HG02588 (cell line): Measurements from ENCODE around the gene LAMB1.

Experiments used
- ATAC-seq: cut with Tn5 transposase; IDR thresholded peaks from one replicate; pipeline ENCODE4 v1.9.1; 2021; ENCODE audit warnings: mild to moderate bottlenecking, moderate library complexity; ENCODE audit not compliant: unreplicated experiment

LAMB1 gene

DNA sequence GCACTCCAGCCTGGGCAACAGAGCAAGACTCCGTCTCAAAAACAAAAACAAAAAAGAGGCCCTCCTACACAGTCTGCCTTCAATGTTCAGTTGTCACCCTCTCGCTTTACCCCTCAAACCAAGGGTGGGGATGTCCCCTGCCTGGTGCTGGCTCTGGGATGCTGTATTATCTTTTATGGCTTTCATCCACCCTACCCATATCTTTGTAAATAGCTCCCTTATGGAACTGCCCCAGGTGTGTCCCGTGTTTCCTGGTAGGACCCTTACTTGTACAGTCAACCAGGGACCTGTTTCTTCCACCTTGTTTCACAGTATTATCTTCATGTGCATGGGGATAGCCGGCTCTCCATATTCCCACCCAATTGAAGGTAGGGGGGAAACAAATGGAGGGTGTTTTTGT, 15.7 kb upstream of the LAMB1 start:
- ATAC-seq: no peak

DNA sequence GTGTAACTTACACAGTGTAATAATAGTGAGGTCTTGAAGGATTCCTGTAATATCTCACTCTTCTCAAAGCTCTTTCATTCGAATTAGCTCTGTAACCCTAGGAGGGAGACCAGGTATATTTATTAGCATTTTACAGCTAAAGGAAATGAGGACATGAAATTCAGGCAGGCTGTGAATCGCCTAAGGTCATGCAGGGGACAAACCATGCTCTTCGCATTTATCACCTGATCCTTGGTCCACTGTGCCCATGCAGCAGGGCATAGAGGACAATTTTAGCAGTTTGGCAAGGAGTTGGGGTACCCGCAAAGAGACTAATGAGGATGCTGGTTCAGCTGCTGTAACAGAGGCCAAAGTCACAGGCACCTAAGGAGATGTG, 14.8 kb upstream of the LAMB1 start:
- no peak for ATAC-seq

DNA sequence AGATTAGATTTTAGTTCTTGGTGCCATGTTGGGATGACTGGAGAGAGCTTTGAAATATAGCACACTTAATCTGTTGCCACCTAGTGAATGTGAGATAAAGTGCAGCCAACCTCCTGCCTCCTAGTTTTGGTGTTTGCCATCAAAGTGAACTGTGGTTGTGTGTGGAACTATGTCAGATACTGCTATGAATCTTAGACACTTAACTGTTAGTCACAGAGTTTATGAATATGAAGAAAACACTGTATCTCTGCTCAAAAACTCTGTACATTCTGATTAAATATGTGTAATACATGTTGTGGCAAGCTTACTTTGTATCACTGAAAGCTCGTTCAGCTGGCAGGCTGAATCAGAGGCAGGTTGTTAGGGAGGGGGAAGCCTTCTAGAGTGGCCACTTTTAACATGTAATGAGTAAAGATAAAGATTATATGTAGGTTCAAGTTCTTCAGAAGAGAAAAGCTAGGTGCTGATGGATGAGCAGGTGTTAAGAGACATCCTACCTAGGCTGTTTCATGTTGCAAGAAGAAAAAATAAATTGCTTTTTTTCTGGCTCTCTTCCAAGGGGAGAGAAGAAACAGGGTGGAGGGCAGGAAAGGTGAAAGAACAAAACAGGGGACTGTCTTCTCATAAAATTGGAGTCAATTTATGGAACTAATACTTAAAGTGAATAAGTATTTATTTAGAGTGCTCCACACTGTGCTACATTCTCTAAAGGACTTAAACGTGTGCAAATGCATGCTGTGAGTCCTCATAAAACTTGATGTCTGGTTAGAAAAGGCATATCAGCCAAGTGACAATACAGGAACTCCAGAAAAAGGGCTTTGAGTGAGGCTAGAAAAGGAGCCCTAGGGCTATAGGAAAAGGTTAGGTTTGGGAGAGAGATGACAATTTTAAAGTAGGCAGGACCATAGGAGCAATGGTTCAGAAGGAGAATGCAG, 14.1 kb upstream of the LAMB1 start:
- no peak for ATAC-seq

DNA sequence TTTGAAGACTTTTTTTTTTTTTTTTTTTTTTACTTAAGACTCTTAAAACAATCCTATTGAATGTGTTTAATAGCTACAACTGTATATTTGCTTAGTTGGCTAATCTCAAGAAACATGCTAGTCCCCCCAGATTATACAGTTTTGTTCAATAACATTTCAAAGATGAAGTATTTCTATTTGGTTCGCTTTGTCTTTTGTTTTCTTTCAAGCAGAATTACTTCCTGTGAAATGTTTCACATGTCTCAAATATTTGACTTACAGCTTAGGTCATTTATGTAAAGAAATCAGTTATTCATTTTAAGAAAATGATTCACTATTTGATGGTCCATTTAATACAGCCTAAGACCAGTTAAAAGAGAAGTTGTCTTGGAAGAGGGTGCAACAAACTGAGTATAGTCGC, 12.8 kb upstream of the LAMB1 start:
- ATAC-seq: no peak

DNA sequence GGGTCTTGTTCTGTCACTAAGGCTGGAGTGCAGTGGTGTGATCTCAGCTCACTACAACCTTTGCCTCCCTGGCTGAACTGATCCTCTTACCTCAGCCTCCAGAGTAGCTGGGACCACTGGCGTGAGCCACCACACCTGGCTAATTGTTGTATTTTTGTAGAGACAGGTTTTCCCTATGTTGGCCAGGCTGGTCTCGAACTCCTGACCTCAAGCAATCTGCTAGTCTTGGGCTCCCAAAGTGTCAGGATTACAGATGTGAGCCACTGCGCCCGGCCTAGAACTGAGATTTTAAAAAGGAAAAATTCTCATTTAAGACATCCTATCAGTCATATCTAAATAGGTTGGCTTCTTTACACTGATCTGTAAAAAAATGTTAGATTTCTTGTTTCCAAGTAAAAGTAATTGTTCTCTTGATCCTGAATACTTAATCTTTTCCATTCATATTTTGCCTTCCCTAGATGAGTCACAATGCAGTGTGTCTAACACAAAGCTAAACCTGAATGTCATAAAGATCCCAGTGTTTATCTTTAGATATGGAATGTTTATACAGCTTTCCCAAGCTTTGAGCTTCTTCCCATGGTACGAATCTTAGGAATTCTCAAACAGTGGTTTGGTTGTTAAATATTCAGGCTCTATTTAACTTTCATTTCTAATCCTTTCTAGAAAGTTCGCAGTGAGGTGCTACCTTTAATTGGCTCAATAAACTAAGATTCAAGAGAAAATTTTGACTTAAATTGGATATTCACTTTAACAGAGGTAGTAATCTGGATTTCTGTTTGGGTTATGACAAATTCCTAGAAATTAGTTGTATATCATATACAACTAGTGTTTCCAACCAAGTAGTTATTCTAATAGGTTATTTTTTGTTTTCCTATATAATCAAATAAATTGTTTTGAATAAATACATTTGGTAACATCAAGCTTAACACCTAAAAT, 12.1 kb upstream of the LAMB1 start:
- ATAC-seq: no peak

DNA sequence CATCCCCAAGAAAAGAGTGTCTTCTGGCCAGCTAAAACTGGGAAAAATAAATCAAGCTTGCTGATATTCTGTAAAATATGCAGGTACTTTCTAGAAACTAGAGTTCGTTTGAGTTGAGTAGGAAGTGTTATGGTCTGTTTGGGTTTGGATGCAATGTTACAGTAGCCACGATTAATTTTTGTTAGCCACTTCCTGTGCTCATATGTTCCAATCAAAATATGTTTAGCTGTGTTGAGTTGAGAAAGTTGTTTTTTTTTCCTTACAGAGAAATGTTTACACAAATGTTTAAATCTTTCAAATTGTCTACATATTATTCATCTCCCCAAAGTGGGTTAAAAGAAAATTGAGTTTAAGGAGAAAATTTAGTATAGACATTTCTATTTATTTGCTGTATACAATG, 11.3 kb upstream of the LAMB1 start:
- ATAC-seq: no peak

DNA sequence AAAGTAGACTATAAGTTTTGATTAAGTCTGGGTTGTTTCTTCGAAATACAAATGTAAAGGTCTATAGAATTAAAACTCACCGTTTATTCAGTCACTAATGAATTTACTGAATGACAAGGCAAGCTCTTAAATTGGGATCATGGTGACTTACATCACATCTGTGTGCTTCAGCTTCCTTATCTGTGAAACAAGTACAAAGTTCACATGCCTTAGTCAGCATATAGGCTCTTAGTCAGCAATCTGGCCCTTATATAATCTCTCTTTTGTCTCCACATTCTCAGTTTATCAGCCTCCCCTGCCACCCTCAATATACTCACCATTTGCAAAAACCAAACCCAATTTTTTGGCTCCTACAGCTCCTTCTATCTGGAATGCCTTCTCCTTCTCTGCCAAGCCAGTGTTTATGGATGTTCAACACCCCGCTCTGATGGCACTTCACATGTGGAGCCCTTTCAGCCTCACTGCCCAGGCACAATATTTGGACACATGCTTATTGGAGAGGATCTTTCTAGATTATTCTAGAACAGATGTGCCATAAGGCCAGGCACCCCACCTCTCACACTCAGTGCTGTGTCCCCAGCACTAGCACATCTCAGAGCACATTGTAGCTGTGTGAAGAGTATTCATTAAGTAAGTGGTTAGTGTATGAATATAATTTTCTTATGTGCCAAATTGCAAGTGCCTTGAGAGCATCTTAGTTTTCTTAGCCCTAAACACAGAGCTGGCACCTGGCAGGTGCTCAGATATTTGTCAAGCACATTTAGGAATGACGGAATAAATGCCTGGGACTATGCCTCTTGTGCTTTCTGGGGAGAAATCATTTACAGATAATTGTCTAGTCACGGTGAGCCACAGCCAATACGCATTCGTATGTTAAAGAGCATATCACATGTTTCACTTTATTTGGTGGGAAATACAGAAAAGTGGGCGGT, 9.8 kb upstream of the LAMB1 start:
- no peak for ATAC-seq

DNA sequence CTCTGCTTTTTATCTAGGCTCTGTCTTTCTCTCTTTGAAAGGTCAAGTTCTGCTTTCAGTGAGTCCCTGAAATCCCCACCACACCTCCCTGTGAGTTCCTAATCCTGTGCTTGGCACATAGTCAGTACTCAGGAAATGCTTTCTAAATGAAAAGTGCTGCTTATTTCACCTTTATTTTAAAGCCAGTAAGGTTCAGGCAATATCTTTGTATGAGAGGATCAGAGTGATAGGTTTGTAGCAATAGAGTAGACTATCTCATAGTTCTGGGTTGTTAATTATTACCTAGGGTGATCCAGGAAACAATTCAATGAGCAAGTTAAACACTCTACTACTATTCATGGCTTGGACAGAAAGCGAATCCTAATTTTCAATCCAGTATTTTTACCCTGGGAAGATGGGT, 7.4 kb upstream of the LAMB1 start:
- no peak for ATAC-seq

DNA sequence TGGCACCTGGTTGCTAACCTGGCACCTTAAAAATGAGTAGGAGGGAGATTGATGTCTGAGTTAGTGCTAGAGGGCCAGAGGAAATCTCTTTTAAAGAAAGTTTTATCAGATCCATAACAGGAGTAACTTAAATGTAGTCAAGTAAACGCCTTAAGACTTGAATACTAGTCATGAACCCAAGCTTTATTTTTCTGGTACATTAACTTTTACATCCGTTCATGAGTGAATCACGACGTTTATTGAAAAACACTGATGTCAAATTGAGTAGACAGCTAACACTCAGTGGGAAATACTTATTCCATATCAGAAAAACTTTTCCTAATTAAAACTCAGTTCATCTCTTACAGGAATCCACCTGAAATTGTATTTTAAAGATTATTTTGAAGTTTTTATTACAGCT, 6.9 kb upstream of the LAMB1 start:
- no peak for ATAC-seq

DNA sequence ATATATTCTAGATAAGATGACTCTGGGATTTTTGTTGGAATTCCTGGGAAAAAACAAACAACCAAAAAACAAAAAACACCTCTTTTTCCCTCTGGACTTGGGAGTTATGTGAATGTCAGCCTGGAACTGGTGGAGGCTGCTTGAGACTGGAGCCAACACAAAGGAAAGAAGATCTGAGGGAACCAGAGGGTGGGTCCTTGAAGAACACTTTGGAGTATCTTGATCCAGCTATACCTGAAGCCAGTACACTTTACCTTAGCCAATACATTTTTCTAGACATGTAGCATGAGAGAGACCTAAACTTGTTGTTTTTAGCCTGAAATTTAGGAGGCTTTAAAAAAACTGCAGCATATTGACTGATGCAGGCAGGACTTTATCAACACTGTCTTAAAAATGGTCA, 5.9 kb upstream of the LAMB1 start:
- no peak for ATAC-seq

DNA sequence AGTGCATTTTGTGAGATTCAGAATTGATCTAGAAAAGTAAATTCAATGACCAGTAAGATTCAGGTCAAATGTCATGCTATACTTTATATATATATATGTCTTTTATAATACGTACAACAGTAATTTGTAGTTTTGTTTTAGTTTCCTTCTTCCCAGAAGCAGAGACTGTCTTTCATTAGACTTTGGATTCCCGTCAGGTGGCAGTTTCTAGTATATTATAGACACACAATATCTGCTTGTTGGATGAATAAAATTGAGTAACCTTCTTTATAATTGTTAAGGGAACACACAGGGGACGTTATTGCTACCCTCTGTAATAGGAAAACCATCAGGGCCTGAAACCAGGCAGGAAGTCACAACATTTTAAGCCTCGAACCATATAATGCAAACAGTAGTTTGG, 5.3 kb upstream of the LAMB1 start:
- ATAC-seq: no peak

DNA sequence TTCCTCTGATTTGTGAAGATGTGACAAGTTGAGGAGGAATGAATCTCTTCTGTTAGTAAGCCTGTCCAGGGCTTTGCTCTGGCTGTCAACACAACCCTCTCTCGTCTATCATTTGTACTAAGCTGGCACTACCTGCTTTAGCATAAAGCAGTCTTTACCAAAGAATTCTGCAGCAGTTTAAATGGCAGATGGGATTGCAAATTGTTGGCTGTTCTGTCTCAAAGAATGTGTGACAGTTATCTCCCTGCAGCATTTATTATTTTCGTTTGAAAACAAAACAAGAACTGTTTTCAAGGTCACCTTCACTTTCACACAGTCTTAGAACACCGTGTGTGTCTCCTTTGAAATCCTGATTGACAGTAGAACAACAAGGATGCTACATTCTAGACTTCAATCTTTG, 4.8 kb upstream of the LAMB1 start:
- ATAC-seq: no peak

DNA sequence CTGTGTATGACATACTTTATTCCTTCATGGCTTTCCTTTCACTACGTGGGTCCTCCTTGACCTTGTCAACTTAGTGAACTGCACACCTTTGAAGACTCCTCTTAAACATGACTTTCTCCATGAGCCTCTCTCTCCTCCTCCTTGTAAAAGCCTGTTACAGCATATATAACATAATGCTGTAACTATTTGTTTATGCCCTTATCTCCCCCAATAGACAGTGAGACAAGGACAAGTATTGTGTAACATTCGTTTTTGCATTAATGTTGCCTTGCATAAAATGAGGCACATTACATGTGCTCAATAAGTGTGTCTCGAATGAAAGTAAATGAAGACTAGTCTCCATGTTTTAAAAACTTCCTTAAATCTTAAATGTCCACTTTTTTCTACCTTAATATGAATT, 4.3 kb upstream of the LAMB1 start:
- ATAC-seq: no peak

DNA sequence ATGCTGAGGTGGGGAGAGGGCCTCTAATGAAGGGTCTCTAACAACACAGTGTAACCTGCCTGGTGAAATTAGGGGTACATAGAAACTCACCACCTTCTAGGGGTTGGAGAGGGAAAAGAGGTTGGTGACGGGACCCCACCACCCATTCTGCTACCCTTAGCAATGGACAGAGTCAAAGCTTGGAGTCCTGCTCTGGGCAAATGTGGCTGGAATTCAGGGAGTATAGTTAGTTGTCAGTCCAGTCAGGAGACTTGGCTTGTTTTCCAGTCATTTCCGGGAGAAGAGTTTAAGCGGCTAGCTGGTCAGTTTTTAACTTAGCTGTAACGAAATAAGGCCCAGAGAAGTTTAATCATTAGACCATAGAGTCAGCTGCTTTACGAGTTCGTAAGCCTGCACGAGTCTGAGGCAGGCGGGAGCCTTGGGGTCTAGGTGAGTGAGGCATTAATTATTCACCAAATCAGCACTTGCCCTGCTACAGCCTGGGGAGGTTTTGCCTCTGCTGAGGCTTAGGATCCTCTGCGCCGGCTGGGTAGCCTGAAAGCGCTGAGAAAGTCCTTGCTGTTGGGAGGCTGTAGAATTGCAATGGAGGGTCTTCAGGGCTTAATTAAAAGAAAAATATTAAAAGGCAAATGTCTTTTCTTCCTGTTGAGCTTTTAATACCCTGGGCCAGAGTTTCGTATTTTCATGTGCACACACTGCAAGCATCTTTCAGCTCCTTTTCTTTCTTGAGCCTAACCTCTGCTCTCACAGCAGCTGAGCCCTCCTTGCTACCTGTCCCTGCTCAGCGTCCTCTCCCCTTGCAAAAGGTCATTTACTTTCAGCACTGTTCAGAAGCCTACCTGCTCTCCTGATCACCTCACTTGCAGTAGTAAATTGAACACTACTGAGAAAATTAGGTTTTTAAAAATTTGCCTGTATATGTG, 1.5 kb upstream of the LAMB1 start:
- ATAC-seq: no peak

DNA sequence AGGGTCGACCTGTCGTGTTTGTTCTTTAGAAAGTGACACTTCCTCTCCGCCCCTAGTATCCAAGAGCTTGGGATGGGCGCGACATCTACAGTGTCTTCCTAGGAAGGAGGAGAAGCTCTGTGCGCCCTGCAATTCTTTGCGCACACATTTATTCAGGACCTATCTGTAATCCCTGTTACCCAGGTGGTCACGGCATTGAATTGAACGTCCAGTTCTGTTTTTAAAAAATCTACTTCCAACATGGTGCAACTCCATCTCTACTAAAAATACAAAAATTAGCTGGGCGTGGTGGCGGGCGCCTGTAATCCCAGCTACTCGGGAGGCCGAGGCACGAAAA, 606 bp upstream of the LAMB1 start:
- ATAC-seq: no peak

DNA sequence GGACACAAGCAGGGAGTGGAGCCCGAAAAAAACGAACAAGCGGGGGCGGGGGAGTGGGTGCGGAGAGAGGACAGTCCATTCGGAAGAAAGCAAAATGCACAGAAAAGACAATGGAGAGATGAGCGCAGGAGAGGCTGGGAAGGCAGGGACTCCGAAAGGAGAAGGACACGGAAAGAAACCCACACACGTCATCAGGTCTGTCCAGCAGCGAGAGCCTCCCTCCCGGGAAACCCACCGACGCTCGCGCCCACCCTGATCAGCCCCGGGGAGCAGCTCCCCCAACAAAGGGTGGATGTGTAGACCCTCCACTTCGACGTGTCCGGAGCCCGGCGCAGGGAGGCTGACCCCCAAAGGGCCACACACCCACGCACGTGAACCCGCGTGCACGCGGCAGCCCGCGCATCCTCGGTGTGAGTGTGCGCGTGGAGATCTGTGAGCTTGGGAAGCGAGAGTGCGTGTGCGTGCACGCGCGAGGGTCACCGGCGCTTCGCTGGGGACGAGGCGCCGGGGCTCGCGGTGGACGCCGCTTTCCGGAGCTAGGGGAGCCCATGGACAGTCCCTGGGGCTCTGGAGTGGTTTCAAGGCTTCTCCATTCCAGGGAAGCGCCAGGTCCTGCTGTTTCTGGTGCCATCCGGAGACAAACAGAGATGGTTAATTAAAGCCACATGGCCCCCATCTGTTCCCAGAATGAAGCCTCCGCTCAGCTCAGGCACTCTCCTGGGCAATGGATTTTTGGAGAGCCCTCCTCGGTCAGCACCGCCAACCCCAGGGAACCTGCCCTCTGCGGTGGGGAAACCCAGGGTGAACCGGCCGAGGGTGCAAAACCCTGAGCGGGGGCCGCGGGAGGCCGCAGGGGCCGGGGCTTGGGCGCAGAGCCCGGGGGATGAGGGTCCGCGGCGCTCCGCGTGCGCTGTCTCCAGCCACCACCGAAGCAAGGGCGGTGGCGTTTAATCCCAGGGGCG, 916 bp downstream of the LAMB1 start:
- no peak for ATAC-seq

DNA sequence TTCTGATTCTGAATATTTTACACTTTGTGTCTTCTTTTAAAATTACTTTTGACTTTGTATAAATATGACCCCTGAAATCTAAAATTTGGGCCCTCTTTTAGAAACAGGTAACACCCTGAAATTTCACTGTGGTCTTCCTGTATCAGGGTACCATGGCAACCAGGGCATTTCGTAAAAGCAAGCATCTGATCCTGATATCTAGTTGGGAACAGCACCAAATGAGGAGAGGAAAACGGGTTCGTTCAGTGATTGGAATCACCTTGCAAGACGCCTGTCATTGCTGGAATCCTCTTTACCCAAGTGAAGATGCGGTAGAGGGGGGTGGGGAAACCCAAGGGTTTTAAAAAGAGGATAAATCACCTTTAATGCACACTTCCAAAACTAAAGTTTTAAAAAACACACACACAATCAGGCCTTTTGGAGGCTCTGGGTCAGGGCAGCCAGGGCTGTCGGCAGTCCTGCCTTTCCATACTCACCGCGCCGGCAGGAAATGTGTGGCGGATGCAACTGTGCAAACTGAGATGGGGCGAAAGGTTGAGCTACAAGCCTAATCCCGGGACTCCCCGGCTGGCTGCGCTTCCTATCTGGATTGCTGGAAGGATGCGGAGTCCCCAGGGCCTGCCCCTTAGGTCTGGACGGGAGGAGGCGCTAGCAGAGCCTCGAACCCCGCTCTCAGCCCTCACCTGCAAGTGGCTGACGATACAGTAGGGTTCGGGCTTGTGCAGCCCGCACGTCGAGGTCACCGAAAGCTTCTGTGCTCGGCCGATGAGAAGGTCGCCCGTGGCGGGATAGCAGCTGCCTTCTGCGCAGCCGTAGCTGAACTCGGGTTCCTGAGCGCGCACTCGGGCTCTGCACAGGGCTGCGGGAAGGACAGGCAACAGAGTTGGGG, 1.8 kb downstream of the LAMB1 start:
- no peak for ATAC-seq
